CD4-positive, alpha-beta T cell treated with Interferon gamma for 1 hour (primary cell): Measurements from ENCODE around the gene ADSS2.
A peak's percentile ranks its signal among the peaks of the same experiment; 100 is the strongest.
"Not testable (repeated sequence)": the region's sequence is repeated elsewhere in the genome, so short reads cannot be mapped to it uniquely, and the experiment has no call there.

Source experiments
- DNase-seq: peaks from one replicate; pipeline ENCODE4 v3.0.0-alpha.2; 2020

Gene ADSS2

DNA sequence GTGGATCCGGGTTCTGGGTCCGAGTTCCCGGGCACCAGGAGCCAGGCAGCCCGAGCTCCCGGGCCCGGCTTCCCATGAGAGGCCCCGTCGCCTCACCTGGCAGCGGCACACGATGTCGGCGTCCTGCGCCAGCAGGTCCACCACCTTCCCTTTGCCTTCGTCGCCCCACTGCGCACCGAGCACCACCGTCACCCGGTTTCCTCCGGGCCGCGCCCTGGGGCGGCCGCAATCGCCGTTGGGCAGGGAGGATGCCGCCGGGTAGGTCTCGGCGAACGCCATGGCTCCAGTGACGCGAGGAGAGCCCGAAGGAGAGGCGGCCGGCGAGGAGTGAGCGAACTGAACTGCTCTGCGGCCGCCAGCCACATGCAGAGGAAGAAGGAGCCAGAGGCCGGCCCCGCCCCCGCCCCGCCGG is at the start of gene ADSS2:
Gene ADSS2, minus strand, starts transcription at position 371 of the 412 bp plus-strand sequence. Its CDS starts 92 bp downstream, at position 279.
- DNase-seq, result no peak

DNA sequence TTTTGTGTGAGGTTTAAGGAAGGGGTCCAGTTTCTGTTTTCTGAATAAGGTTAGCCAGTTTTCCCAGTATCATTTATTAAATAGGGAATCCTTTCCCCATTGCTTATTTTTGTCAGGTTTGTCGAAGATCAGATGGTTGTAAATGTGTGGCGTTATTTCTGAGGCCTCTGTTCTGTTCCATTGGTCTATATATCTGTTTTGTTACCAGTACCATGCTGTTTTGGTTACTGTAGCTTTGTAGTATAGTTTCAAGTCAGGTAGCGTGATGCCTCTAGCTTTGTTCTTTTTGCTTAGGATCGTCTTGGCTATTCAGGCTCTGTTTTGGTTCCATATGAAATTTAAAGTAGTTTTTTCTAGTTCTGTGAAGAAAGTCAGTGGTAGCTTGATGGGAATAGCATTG is 48.8 kb upstream of the ADSS2 start:
- not testable (repeated sequence) for DNase-seq

DNA sequence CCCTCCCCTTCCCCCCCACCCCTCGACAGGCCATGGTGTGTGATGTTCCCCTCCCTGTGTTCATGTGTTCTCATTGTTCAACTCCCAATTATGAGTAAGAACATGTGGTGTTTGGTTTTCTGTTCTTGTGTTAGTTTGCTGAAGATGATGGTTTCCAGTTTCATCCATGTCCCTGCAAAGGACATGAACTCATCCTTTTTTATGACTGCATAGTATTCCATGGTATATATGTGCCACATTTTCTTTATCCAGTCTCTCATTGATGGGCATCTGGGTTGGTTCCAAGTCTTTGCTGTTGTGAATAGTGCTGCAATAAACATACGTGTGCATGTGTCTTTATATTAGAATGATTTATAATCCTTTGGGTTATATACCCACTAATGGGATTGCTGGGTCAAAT is 47.8 kb upstream of the ADSS2 start:
- not testable (repeated sequence) for DNase-seq

DNA sequence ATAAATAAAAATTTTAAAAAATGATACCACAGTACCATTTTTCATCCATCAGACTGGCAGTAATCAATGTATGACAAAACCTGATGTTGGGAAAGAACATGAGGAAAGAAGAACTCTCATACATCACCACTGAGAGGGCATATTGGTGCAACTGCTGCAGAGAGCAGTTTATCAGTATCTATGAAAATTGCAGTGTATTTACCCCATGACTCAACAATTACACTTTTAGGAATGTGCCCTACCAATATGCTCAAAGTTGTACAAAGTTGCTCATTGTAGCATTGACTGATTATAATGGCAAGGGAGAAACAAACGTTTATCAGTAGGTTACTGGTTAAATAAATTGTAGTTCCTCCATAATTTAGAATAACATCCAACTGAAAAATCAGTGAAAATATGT is 46.1 kb upstream of the ADSS2 start:
- DNase-seq, result no peak

DNA sequence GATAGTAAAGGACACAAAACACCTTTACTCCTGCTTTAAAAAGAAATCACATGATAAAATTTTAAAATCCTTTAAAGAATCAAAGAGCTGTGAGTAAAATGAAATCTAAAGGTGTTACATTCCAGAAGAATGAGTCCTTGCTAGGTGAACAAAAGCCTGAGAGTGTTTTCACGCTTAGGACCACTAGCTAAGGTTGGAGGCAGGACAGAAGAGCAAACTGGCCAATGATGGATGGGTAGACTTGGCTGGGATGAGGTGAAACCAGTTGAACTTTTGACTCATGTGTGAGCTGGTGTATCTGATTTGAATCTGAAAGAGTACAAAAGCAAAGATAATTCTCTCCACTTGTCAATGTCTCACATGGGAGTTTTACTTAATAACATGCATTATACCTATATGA is 44.5 kb upstream of the ADSS2 start:
- no peak for DNase-seq

DNA sequence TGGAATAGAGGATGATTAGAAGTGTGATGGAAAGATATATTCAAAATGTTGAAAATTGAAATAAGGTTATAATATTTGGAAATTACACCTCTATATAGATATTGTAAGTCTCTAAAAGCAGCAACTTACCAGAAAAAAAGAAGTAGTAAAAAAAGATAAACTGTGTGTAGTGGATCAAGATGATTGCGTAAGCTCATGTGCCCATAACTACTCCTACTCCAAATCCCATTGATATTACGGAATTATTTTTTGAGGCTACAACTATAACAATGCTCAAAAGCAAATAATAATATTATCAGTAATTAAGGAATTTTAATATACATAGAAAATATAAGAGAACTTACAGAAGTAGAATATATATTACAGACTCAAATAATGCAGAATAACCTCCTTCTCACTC is 42.9 kb upstream of the ADSS2 start:
- DNase-seq, result no peak

DNA sequence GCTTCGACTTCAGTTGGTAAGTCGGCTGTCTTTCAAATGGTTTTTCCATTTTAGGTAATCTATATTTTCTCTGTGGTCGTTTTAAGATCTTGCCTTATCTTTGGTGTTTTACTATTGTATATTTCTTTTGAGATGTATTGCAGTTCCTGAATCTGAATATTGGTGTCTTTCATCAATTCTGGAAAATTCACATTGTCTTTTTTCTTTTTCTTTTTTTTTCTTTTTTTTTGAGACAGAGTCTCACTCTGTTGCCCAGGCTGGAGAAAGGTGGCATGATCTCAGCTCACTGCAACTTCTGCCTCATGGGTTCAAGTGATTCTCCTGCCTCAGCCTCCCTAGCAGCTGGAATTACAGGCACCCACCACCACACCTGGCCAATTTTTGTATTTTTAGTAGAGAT is 33.3 kb upstream of the ADSS2 start:
- not testable (repeated sequence) for DNase-seq

DNA sequence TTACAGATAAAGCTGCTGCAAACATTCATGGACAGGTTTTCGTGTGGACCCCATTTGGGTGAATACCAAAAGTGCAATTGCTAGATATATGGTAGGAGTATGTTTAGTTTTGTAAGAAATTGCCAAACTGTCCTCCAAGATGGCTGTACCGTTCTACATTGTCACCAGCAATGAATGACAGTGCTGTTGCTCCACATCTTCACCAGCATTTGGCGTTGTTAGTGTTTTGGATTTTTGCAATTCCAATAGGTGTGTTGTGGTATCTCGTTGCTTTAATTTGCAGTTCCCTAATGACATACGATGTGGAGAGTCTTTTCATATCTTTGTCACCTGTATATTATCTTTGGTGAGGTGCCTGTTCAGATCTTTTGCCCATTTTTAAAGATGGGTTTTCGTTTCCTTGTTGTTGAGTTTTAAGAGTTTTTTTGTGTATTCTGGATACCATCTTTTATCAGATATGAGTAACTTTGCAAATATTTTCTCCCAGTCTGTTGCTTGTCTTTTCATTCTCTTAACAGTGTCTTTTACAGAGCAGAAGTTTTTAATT is 21.4 kb upstream of the ADSS2 start:
- no peak for DNase-seq

DNA sequence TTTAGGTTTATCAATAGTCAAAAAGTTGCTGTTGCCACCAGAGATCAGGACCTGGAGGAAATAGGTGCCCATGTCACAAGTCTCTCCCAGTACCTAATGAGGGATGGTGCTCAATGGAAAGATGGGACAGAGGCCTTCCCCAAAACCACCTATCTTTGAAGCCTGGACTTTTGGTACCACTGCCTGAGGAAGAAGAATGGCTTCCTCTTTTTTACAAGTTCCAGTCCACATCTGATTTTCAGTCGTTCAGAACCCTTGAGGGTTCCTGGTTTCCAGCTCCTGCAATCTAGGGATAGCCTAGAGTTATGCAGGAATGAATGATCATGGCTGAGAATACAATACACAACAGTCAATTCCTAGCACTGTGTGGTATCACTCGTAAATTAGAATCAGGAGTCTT is 15.0 kb upstream of the ADSS2 start:
- DNase-seq, result no peak

DNA sequence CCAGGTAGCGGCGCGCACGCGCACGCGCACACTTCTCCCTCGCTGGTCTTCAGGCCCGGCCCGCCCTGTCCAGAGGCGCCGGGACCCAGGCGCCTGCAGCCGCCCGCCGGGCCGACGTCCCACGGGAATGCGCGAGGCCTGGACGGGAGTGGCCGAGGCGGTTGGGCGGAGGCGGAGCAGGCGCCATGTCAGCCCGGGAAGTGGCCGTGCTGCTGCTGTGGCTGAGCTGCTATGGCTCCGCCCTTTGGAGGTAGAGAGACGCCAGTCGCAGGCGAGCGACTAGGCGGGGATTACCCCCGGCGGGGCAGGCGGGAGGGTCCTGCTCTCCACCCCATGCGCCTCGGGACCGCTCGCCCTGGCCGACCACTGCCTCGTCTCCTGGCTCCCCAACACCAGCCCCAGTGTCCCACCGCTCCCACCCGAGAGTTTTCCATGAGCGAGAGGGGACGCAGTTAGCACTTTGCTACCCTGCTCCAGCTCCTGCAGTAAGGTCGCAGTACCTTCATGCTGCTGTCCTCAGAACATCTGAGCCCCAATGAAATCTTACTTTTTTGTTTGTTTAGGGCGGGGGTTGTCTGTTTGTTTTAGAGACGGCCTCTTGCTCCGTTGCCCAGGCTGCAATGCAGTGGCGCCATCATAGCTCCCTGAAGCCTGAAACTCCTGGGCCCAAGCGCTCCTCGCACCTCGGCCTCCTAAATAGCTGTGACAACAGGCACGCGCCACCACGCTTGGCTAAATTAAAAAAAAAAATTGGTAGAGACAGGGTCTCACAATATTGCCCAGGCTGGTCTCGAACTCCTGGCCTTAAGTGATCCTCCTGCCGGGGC is 9.7 kb upstream of the ADSS2 start, which contains the start of gene CATSPERE:
Gene CATSPERE, plus strand, starts transcription at position 29 of the 827 bp plus-strand sequence. Its CDS starts 157 bp downstream, at position 186.
- DNase-seq, result peak; percentile 74

DNA sequence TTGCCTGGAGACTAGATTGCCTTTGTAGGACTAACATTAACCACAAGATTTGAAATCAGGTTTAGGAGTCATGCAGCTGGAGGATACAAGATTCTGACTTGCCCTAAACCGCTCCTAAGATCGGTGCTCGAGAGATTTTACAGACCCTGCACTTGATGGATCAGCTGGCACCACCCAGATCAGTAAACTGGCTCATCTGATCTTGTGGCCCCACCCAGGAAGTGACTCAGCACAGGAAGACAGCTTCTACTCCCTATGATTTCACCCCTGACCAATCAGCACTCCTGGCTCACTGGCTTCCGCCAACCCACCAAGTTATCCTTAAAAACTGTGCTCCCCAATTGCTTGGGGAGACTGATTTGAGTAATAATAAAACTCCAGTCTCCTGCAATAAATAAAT is 8.5 kb upstream of the ADSS2 start:
- no peak for DNase-seq

DNA sequence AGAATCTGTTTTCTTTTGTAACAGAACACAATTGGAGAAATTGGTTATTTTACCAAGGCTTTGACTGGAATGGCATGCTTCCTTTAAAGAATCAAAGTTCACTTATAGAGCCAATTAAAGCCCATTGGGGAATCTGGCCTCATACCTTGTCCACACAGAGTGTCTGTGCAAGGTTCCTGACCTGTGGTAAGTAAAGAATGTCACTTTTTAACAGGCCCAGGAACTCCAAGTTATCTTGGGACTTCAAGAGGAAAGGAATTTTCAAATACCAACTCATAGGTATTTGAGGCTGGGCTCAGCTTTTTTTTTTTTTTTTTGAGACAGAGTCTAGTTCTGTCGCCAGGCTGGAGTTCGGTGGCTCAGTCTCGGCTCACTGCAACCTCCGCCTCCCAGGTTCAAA is 7.1 kb upstream of the ADSS2 start:
- no peak for DNase-seq

DNA sequence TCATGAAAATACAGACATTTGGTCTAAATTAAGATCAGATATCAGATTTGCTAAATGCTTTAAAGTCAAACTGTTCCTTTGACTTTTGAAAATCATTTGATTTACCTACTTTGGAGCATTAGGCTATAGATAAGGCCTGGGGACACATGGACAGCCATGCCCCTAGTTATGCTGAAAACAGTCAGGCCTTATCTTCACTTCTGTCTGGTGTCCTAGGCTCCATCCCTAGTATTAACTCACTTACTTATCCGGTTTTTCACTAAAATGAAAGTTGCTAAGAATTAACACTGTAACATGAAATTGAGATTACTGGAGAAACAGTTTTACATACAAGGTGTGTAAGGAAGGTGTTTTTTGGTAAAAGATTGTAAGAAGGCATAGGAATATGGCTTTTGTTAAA is 4.9 kb upstream of the ADSS2 start:
- no peak for DNase-seq

DNA sequence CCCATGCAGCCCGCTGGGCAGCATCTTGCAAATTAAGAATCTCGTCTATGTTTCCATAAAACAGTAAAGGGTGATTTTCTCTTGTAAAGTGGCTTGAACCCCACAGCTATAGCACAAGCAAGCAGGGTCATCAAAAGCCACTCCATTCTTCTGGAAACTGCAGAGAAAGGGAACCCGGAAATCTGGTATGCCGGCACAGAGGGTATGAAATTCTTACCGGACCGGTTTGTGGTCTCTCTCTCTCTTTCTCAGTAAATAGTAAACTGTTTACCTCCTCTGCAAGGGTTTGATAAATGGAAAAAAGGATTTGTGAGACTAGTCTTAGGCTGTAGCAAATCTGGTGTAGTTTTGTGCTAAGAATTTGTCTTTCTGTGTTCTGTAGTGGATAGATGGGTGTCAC is 2.7 kb upstream of the ADSS2 start:
- DNase-seq, result no peak

DNA sequence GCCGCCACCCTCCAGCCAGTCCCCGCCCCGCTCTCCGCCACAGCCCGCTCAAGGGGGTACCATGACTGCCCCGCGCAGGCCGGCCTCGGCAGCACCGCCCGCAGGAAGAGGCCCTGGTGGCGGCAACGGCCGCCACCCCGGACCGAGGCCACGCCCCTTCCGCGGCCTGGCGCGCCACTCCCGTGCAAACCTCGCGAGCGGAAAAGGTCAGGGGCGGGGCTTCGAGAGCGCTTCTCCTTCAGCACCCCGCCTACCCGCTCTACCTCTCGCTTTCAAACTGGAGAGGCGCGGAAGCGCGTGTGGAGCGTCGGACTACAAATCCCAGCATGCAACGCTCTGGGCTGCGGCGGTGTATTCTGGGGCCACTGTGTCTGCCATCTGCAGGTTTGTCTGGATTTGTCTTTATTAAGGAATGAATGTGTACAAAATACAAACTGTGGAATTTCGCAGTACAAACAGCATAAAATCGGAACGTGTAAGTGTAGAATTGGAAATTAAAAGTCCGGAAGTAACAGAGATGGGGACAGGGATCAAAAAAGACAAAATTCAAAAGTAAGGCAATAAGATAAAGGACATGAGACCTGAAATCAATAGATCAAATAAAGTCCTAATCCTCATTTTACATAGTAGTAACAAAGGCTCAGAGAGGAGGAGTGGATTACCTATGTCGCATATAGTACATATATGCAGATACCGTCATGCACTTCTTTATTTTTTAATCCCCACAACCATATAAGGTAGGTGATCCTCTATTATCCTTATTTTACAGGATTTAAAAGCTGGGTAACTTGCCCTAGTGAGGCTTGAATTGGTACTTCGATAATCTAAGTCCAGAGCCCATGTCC is 464 bp upstream of the ADSS2 start:
- DNase-seq, result peak; percentile 99

DNA sequence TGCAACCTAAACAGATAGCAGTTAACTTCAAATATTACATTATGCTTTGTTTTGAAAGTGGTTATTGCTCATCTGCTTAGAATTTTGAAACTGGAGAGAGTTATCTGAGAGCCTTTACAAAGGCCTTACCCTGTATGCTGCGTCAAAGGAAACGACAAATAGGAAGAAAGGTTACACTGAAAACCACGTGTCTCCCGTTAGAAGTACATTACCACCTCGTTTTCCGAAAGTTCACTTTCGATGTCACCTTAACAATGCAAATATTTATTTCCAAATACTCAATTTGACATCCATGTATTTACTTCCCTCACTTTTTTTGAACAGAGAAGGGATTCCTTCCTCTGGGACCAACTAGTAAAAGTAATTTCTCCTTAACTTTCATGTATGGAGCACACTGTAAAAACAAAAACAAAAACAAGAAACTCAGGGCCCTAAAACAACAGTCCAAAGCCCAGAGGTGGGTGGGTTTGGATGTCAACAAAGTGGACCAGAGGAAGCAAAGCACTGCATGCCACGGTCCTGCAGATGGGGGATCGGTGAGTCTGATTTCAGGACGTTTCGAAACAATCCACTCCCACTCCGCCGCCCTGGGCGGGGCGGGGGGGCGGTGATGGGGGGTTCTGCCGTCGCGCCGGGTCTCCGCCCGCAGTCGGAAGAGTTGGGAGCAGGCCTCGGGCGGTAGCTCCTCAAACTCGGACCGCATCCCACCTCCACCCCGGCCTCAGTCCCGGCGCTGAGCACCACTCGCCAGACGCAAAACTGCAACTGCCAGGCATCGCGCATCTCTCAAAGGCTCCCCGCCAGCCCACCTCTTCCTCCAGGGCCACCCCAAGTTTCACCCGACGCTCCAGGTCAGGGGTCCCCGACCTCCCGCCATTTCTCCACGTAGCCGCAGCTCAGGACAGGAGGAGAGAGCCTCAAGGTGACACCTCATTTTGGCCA is 841 bp downstream of the ADSS2 start:
- peak; percentile 48 for DNase-seq

DNA sequence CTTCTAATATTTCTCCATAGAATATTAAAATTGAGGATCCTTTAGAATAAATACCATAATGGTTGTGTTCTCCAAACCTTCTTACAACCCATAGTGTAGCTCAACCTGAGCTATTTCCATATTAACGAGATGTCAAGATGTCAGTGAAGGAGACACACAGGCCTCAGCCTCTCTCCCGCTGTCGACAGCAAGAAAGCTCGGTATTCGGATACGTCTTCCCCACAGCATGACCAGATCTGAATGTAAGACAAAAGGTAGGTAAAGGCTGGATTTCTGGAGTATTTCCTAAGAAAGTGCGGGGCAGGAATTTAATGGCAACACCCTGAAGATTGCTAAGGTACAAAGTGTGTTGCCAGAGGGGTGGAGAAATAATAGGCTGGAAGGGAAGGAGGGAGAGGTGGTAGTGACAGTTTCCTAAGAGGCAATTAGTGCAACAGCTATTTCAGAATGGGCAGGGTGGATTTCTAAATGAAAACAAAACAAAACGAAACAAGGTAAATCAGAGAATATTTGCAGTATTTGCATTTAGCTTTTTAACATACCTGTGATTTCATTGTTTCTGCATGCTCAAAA is 1.7 kb downstream of the ADSS2 start:
- DNase-seq, result no peak

DNA sequence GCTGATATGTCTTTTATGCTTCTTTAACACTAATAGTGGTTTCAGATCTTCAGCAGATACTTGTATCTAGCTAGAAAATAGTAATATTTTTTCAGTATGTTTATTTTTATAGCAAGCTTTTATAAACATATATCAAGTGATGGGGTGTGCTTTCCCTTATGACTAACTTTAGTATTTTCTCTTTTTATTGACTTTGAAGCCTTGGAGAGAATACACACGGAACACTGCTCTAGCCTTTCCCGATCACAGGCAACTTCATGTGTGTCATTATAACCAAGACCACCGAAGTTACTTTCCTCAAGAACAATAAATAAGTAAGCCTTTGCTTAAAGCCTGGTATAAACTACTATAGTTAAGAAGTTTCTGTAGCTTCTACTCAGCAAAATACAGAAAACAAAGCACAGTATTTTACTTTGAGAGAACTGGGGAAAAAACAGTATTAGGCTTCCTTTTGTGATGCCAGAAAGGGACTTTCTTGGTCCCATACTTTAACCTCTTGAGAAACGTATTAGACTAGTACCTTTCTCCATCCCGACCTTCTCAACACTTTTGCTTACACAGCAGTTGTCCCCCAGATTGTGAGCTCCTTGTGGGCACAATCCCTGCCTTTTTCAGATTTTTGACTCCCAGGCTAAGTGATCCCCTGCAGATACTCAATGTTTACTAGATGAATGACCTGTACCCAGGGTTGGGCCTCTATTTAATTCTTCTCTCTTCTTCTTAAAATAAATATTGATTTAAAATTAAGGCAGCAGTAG is 3.3 kb downstream of the ADSS2 start:
- DNase-seq, result no peak

DNA sequence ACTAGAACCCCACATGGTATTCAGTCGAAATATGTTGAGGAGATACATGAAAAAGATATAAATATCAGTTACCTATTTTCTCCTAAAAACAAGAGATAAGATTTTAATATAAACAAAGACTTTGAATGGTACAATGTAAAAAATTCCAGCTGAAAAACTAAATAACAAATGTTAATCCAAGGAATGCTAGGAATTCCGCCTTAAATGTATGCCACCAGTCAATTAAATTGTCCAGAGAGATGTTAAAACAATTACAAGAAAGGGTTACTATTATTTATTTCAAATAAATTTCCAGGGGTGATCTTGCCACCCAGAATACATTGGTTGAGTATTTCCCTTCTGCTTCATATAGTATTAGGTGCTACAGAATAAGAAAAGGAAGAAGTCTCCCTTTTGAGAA is 4.2 kb downstream of the ADSS2 start:
- DNase-seq, result no peak

DNA sequence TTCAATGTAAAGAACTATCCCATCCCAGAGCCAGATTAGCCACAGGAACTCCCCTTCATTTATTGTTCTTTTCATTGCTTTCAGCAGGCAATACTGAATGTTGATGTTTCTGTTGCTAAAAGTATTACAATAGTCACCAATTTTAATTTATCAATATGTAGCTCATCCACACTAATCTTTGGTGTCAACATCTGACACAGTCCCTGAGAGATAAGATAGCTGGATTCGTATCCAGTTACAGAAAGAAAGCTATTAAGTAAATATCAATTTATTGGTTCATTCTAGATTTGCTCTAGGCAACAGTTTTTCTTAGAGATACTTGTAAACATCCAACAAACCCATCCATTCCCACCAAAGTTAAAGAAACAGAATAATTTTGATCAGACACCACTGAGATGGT is 4.7 kb downstream of the ADSS2 start:
- no peak for DNase-seq
